Occipital lobe (tissue), 2 donors: ENCODE data around the gene C22orf39. TPM values are rescaled to one million over a fixed set of nuclear protein-coding genes. Genes with fewer than 3 reads are reported as not detected.
A peak's percentile ranks its signal among the peaks of the same experiment; 100 is the strongest.

Experiments
- DNase-seq: peaks from one replicate; lab custom pipeline; 2025; lab: John Stamatoyannopoulos, UW
- total RNA-seq: library from RNA; depleted of rRNA; stranded (reverse); fragments of >200 nt; gene quantifications from one replicate; pipeline ENCODE4 v1.2.3, GENCODE V29; 2014

The C22orf39 gene
- total RNA-seq, 1 donor from 2014 or later = 31.8 TPM

- DNase-seq = no peak
Observed at GRCh38 chr22:19430890-19431541, 16.5 kb downstream of the C22orf39 start.

- DNase-seq = peak; percentile 10
Observed at GRCh38 chr22:19429950-19430889, 17.3 kb downstream of the C22orf39 start.

DNA sequence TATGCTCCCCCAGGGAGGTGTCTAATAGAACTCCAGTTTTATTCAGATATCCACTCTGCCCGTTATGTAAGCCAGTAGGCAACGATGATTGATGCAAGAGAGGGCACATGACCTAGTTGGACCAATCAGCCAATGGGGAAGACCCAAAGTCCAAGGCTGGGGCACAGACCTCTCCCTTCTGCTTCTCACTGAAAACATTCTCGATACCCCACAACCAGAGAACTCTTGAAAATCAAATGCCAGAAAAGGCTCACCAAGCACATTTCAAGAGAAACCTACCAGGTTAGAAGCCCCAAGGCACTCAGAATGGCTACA is 23.4 kb downstream of the C22orf39 start:
- DNase-seq = no peak

- DNase-seq = no peak
Observed at GRCh38 chr22:19422440-19423301, 24.8 kb downstream of the C22orf39 start.

DNA sequence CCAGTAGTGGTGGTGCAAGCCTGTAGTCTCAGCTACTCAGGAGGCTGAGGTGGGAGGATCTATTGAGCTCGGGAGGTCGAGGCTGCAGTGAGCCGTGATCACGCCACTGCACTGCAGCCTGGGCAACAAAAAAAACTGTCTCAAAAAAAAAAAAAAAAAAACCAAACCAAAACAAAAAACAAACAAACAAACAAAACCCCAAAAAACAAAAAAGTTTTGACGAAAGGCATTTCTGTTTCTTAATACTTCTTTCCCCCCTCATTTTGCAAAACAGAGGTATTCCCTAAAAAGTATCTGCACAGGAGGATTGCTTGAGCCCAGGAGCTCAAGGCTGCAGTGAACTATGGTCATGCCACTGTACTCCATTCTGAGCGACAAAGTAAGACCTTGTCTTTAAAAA is 27.2 kb downstream of the C22orf39 start:
- no peak for DNase-seq

GRCh38 chr22:19419464-19420178 is 27.9 kb downstream of the C22orf39 start:
- no peak for DNase-seq

DNA sequence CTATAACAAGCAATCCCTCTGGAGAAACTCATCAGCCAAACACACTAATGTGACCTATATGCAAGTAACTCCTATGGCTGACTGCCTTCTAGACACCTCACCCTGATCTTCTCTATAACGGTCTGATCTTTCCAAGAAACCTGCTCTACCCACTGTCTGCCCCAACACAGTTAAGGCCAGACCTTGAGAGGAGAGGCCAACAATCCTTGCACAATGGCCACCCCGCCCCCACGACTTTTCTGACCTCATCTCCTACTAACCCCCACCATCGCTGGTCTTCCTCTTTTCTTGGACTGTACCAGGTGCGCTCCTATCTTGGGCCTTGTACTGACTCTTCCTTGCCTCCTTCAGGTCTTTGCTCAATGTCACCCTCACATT is 28.4 kb downstream of the C22orf39 start:
- no peak for DNase-seq

DNA sequence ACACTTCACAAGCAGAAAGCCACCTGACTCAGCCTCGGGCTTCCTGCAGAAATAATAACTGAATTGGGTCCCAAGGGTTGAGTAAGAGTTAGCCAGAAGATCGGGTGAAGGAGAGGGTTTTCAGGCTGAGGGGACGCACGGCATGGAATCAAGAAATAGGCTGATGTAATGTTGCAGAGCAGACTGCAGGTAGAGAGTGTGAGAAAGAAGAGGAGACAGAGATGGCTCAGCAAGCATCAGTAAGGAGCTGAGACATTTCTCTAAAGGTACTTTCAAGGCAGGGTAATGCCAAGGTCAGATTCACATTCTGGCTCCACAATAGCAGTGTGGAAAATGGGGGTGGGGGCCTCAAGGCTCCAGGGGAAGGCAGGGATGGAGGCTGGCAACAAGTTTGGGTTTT is 34.6 kb downstream of the C22orf39 start:
- no peak for DNase-seq

GRCh38 chr22:19412478-19412877 is 35.0 kb downstream of the C22orf39 start:
- DNase-seq = no peak

GRCh38 chr22:19411690-19412045 is 35.8 kb downstream of the C22orf39 start:
- DNase-seq = no peak

GRCh38 chr22:19410941-19411689 is 36.4 kb downstream of the C22orf39 start:
- no peak for DNase-seq

GRCh38 chr22:19407649-19408606 is 39.6 kb downstream of the C22orf39 start:
- no peak for DNase-seq

- no peak for DNase-seq
Observed at GRCh38 chr22:19406846-19407245, 40.7 kb downstream of the C22orf39 start.

DNA sequence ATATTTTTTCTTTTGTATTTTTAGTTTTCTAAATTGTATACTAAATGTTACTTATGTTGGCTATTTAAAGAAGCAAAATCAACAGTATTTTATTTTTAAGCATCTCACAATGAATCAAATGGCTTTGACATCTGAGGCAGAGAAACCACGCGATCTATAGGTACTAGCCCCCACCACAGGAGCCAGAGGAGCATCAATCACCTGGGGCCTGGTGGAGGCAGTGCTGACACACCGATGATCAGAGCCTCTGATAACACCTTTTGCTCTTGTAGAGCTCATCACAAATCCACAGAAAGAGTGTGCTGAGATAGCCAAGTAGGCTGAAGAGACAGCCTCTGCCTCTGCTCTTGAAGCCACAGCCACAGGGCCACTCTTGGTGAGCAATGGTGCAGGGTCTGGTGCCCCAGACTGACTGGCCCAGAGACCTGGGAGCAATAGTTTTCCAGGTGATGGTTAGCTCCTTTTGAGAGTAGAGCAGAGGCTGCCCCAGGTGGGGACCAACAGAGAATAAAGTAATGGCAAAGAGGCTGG is 41.2 kb downstream of the C22orf39 start:
- no peak for DNase-seq

DNA sequence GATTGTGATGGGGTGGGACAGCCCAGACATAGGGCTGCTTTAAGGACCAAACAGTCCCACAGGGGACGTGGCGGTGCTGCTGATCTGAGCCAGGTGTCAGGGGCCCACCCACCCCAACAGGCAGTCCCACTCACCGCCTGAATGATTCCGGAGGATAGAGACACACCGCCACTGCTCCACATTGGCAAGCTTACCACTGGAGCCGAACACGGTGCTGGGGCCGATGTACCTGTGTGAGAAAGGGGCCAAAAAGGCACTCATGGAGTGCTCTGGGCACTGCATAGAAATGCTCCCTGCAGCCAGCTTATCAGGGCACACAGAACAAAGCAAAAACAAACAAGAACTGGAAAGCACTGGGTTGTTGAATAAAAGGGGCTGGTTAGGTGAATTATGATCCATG is 41.9 kb downstream of the C22orf39 start:
- no peak for DNase-seq

- no peak for DNase-seq
Observed at GRCh38 chr22:19405133-19405532, 42.4 kb downstream of the C22orf39 start.

GRCh38 chr22:19404676-19405075 is 42.8 kb downstream of the C22orf39 start:
- no peak for DNase-seq

- no peak for DNase-seq
Observed at GRCh38 chr22:19402642-19403191, 44.8 kb downstream of the C22orf39 start.

- no peak for DNase-seq
Observed at GRCh38 chr22:19401483-19401882, 46.0 kb downstream of the C22orf39 start.
